ENCODE measurements around the gene BMP2K.

BMP2K gene

DNA sequence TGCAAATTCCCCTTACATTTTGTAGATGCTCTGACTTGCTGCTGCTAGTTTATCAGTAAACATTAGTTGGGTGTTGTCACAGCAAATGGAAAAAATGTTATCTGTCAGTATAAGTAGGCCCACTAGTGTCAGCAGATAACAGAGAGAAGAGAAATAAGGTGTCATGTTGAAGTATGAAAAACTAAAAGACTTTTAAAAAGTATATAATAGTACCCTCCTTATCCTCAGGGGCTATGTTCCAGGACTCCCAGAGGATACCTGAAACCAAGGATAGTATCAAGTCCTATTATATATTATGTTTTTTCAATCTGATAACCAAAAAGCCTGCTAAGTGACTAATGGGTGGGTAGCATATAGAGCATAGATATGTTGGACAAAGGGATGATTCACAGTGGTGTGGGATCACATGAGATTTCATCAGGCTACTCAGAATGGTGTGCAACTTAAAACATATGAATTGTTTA lies 11.6 kb upstream of the BMP2K start:
- DNase-seq (ENCODE audit: low read depth in 2 of 2): no peak

DNA sequence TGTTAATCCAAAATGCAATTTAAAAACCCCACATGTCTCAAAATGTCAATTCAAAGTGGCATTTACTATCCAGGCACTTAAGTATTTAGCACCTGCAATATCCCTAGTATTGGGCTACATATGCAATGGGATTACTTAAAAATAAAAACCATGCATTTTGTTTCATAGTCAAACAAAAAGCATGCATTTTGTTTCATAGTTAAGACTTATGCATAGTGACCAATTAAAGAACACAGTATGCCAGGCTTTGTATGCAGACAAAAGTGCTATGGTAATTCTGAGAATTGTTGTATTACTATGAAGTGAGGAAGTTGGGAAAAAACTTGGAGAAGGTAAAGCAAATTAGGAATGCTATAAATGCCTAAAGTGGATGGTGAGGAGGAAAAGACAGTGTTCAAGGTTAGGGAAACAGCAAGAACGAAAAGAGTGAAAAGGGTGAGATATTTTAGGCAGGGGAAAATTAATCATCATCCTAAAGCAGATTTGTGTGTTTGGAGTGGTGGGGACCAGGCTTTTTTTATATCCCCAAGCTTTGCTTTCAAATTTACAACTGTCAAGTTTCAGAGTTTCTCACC lies 10.6 kb upstream of the BMP2K start:
- DNase-seq (ENCODE audit: low read depth in 2 of 2): no peak

GRCh38 chr4:78766026-78766425 lies 10.1 kb upstream of the BMP2K start:
- peak in 1 of 2 experiments; percentile 36 for DNase-seq (ENCODE audit: low read depth in 2 of 2)

GRCh38 chr4:78766650-78767049 lies 9.5 kb upstream of the BMP2K start:
- no peak for DNase-seq (ENCODE audit: low read depth in 2 of 2)

GRCh38 chr4:78767350-78767749 lies 8.8 kb upstream of the BMP2K start:
- no peak for DNase-seq (ENCODE audit: low read depth in 2 of 2)

- no peak for DNase-seq (ENCODE audit: low read depth in 2 of 2)
These were observed 7.5 kb upstream of the BMP2K start for GRCh38 chr4:78768452-78769180.

GRCh38 chr4:78770091-78770642 lies 6.0 kb upstream of the BMP2K start:
- no peak for DNase-seq (ENCODE audit: low read depth in 2 of 2)

DNA sequence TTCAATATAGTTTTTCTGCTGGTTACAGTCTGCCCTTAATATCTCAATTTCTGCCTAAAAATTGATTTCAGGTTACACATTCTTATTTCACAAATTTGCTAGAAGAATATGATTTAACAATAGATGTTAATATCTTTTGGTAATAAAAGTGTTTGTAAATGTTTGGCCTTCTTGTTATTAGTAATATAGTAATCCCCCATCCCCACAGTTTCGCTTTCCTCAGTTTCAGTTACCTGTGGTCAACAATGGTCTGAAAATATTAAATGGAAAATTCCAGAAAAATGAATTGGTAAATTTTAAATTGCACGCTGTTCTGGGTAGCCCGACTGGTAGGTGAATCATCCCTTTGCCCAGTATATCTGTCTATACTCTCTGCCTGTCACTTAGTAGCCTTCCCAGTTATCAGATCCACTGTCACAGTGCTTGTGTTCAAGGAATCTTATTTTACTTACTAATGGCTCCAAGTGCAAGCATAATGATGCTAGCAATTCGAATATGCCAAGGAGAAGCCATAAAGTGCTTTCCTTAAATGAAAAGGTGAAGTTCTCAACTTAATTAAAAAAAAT lies 3.5 kb upstream of the BMP2K start:
- no peak for DNase-seq (ENCODE audit: low read depth in 2 of 2)

DNA sequence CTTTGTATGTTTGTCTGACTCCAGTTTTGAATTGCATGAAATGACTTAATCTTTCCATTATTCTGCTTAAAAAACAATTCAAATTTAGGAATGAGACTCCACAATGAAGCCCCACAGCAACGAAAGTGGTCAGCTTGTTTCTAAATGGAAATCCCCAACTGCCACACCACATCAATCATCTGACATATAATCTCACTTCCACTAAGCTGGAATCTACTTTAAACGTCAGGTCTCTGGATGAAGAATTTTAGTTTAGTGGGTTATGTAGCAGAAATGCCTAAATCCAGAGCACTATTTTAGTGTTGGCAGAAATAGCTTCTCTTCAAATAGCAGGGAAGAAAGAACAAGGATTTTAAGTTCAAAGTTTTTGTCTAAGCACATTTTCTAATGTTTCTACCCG lies 1.7 kb upstream of the BMP2K start:
- DNase-seq (ENCODE audit: low read depth in 2 of 2): no peak

GRCh38 chr4:78775303-78776078 lies 659 bp upstream of the BMP2K start:
- peak; percentile 44 to 56 for DNase-seq (ENCODE audit: low read depth in 2 of 2)

DNA sequence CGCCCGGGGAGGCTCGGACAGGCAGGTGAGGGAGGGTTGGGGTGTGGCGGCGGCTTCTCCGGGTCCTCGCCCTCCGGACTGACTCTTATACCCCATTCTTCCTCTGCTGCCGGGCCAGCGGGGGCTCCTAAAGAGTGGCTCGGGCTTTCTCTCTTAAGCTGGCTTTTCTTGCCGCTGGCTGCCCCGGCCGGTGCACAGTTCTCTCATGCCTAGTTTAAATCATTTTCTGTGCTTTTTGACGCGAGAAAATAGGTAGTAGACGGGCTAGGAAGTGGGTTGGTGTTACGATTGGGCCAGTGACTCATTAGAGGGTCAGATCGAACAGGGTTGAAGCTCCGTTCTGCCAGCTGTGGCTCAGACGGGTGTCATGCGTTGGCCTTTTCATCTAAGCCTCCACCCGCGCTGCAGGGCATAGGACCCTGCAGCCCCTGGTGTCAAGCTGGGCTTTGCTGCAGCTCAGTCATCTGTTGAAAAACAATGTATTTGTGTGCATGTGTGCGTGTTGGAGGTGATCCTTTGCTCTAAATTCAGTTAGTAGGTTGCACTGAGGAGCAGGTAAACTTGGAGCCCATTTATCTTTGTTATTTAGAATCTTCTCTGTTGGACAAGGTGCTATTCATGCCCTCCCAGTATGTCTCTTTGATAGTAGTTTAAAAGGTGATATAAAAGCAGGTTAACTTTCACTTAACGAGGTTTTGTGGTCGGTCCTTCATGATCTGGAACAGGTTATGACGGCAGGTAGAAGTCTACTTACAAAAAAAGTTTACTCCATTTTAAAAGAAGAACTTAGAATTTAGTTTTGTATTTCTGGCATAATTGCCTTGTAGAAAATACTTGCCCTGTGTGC lies 802 bp downstream of the BMP2K start:
- no peak for DNase-seq (ENCODE audit: low read depth in 2 of 2)

DNA sequence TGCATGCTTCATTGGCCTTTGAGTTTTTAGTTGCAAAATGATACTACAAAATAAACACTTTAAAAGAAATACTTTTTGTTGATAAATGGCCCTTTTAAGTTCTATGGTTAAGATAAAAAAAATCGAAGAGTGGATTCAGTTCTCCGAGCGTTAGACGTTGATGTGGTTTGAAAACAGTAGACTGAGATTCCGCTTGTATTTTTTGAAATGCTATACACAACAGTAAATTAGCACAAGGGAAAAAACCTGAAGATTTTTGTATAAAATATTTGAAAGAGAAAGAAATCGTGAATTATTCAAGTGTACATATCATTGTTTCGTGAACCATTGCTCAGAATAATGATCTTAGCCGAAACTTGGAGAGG lies 1.4 kb downstream of the BMP2K start:
- DNase-seq (ENCODE audit: low read depth in 2 of 2): no peak

- DNase-seq (ENCODE audit: low read depth in 2 of 2): no peak
These were observed 2.4 kb downstream of the BMP2K start for GRCh38 chr4:78778530-78778929.

DNA sequence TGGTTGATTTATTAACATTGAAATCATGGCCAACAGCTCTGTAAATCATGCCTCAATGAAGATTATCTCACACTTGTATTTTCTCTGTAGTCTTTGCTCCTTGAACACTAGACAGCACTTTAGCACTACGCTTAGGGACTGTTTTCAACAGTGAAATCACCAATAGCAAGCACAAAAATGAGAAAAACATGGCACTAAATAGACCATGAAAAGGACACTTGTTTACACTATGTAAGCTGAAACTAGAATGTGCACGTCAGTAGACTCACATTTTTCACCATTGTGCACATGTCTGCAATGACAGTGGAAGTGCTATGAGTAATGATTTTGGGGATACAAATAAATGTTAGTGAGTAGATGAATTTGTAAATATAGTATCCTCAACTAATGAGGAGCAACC lies 3.1 kb downstream of the BMP2K start:
- DNase-seq (ENCODE audit: low read depth in 2 of 2): no peak

DNA sequence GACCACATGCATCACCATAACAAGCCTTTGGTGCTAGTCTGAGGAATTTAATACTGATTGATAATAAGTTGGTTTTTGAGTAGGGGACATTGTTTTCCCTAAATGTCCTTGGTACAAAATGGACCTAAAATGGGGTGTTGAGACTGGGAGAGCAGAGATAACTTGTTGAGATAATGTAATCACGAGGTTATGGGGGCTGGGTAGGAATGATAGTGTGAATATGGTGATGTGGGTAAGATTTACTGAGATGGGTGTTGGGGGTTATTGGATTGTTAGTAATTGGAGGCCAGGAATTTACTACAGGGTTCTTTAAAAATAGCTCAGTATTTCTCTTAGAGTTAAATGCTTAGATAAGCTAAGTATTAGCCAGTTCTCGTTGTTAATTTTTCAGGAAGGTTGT lies 3.9 kb downstream of the BMP2K start:
- no peak for DNase-seq (ENCODE audit: low read depth in 2 of 2)

DNA sequence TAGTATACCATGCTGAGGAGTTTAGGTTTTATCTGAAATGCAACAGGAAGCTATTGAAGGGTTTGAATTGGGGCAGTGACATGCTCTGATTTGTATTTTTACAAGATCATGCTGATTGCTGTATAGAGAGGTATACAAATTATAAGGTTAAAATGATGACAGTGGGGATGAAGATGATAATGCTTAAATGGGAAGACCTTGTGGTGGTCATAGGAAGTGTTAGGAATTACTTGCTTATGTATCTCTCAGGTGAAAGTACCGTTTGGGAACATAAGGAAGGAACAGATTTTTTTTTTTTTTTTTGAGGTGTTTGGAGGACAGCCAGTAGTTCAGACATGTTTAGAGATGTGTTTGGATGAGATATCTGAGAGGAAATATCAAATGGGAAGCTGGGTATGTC lies 5.0 kb downstream of the BMP2K start:
- DNase-seq (ENCODE audit: low read depth in 2 of 2): no peak

DNA sequence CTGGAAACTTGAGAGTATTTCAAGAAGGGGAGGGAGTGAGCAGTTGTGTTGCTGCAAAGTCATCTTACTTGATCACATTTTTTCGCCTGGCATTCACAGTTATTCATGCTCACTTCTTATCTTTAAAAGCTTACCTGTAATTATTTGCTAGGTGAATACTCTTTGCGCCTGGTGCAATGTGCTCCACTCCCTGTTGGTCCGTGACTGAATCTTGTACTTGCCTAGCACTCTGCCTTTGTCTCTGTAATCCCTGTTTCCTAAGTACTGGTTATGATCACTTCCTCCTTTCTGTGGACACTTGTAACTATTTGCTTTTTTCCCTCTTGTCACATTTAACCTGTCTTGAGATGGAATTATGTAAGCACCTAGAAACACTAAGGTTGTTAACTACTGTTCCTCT lies 5.8 kb downstream of the BMP2K start:
- no peak for DNase-seq (ENCODE audit: low read depth in 2 of 2)

- peak; percentile 66 to 72 for DNase-seq (ENCODE audit: low read depth in 2 of 2)
These were observed 8.2 kb downstream of the BMP2K start for GRCh38 chr4:78784236-78784865.

DNA sequence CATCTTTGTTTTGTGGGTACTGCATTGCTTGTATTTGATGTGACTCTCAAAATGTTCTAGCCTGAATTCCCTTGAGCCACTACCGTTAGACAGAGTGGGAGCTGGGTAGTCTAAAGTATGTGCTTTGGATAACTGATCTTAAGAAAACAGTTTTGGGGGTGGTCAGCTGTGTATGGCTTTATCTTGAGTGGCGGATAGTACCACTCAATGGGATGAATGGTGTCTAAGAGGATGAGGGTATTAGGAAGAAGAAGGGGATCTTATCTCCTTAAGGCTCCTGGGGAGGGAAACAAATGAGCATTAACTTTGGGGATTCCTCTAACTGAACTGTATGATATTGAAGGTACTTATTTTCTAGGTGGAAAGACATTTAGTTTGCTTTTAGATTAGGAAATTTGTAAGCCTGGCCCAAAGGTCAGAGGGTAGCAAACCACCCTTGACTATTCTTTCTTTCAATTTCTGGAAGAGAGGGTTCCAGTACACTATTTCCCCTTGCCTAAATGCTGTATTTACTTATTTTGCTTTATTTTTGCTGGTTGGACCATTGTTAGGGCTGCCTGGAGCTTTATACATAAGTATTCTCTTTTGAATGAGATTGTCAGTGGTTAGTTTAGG lies 11.3 kb downstream of the BMP2K start:
- no peak for DNase-seq (ENCODE audit: low read depth in 2 of 2)
